ENCODE measurements around the gene CATSPERZ.

The CATSPERZ gene

GRCh38 chr11:64264371-64264852, 35.7 kb upstream of the CATSPERZ start:
- DNase-seq (ENCODE audit: low read depth), result no peak

GRCh38 chr11:64265176-64266160, 34.7 kb upstream of the CATSPERZ start:
- DNase-seq (ENCODE audit: low read depth), result no peak

- no peak for DNase-seq (ENCODE audit: low read depth)
These were observed 33.8 kb upstream of the CATSPERZ start for GRCh38 chr11:64266339-64266738.

- DNase-seq (ENCODE audit: low read depth), result no peak
These were observed 32.8 kb upstream of the CATSPERZ start for GRCh38 chr11:64267207-64267945.

- no peak for DNase-seq (ENCODE audit: low read depth)
These were observed 31.9 kb upstream of the CATSPERZ start for GRCh38 chr11:64268025-64268892.

GRCh38 chr11:64268893-64269539, 31.1 kb upstream of the CATSPERZ start:
- no peak for DNase-seq (ENCODE audit: low read depth)

GRCh38 chr11:64269540-64270220, 30.5 kb upstream of the CATSPERZ start:
- peak; percentile 100 for DNase-seq (ENCODE audit: low read depth)

- no peak for DNase-seq (ENCODE audit: low read depth)
These were observed 24.9 kb upstream of the CATSPERZ start for GRCh38 chr11:64275031-64275800.

GRCh38 chr11:64275841-64276240, 24.3 kb upstream of the CATSPERZ start:
- DNase-seq (ENCODE audit: low read depth), result no peak

GRCh38 chr11:64276653-64277431, 23.3 kb upstream of the CATSPERZ start:
- DNase-seq (ENCODE audit: low read depth), result no peak

GRCh38 chr11:64278576-64279190, 21.5 kb upstream of the CATSPERZ start:
- no peak for DNase-seq (ENCODE audit: low read depth)

- no peak for DNase-seq (ENCODE audit: low read depth)
These were observed 18.0 kb upstream of the CATSPERZ start for GRCh38 chr11:64281957-64282770.

- DNase-seq (ENCODE audit: low read depth), result no peak
These were observed 17.1 kb upstream of the CATSPERZ start for GRCh38 chr11:64283092-64283491.

- DNase-seq (ENCODE audit: low read depth), result peak; percentile 78
These were observed 15.9 kb upstream of the CATSPERZ start, which contains the start of gene BAD for GRCh38 chr11:64284048-64284961. TSS of gene BAD (minus strand) at chr11:64284665. CDS start at chr11:64284368, 297 bp downstream.

GRCh38 chr11:64284962-64285884, 14.9 kb upstream of the CATSPERZ start, which contains the start of gene GPR137:
TSS of gene GPR137 (plus strand) at chr11:64285848. CDS start at chr11:64286525, 677 bp downstream.
- DNase-seq (ENCODE audit: low read depth), result no peak
